Measurements from ENCODE around the gene PADI1.

Gene PADI1

DNA sequence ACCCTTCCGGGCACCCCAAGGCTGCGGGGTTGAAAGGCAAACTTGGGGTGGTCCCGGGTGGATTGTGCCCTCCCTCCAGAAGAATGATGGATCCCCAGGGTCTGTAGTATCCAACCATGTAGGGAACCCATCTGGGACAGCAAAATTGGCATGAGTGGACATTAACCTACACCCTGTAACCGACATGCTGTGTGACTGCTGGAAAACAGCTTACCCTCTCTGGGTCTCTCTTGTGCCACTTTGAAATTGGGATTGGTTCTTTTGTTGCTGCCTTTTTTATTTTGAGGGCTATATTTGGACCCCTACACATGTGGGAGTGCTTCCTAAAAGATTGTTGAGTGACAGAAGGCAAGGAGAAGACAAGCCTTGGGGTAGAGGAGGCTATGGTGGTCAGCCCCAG is 19.5 kb downstream of the PADI1 start:
- Histone ChIP-seq H4K20me1 (ENCODE audit: insufficient read depth, low read length) (peaks cover 14% of the 10 kb centered on the region), H3K9me3 (ENCODE audit: insufficient read depth, low read length, severe bottlenecking) (no peaks in the 10 kb centered on the region), H3K4me2 (ENCODE audit: insufficient read depth, low read length) (no peak overlapping the region), H3K27me3 (ENCODE audit: insufficient read depth, low read length, poor library complexity) (peaks cover 4% of the 10 kb centered on the region), H3K9ac (ENCODE audit: low read depth, low read length) (no peak overlapping the region), H3K36me3 (ENCODE audit: insufficient read depth, low read length) (no peaks in the 10 kb centered on the region), H2AFZ (ENCODE audit: low read depth, low read length) (no peak overlapping the region), H3K4me3 (ENCODE audit: low read depth in 1 of 2, low read length in 2 of 2) (no peak overlapping the region), H3K79me2 (ENCODE audit: insufficient read depth, low read length) (no peaks in the 10 kb centered on the region), H3K4me1 (ENCODE audit: insufficient read depth, low read length) (no peaks in the 10 kb centered on the region), H3K27ac (ENCODE audit: low read length) (no peak overlapping the region)
- ATAC-seq (ENCODE audit: insufficient read depth, low read depth) (no peak), DNase-seq (no peak)
- no peak for TF ChIP-seq EZH2 (IDR thresholded peaks at IDR 0.05; ENCODE audit: borderline replicate concordance, low read depth, low read length, severe bottlenecking)
- TF ChIP-seq, protein P1, sequence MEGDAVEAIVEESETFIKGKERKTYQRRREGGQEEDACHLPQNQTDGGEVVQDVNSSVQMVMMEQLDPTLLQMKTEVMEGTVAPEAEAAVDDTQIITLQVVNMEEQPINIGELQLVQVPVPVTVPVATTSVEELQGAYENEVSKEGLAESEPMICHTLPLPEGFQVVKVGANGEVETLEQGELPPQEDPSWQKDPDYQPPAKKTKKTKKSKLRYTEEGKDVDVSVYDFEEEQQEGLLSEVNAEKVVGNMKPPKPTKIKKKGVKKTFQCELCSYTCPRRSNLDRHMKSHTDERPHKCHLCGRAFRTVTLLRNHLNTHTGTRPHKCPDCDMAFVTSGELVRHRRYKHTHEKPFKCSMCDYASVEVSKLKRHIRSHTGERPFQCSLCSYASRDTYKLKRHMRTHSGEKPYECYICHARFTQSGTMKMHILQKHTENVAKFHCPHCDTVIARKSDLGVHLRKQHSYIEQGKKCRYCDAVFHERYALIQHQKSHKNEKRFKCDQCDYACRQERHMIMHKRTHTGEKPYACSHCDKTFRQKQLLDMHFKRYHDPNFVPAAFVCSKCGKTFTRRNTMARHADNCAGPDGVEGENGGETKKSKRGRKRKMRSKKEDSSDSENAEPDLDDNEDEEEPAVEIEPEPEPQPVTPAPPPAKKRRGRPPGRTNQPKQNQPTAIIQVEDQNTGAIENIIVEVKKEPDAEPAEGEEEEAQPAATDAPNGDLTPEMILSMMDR (IDR thresholded peaks at IDR 0.05; ENCODE audit: borderline replicate concordance, extremely low read depth, low read length, poor library complexity, severe bottlenecking): no peak

DNA sequence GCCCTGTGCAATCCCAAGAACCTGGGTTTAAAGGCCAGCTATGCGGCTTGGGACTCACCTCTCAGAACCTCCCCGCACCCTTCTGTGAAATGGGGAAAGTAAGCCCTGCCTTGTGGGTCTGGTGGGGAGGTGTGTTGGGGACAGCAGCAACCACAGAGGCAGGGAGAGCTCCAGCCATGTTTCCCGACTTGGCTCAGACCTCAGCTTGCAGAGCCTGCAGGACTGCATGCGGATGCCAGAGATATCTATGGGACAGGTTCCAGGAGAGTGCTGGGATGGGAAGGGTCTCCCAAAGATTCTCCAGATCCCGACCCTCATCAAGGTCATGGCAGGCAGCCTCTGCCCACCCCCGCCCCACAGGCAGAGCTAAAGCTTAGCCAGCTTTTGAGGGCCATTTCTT is 20.2 kb downstream of the PADI1 start:
- no peak for ATAC-seq (ENCODE audit: insufficient read depth, low read depth)
- Histone ChIP-seq H3K36me3 (ENCODE audit: insufficient read depth, low read length) (no peaks in the 10 kb centered on the region), H2AFZ (ENCODE audit: low read depth, low read length) (no peak overlapping the region), H3K4me3 (ENCODE audit: low read depth in 1 of 2, low read length in 2 of 2) (no peak overlapping the region), H3K9ac (ENCODE audit: low read depth, low read length) (no peak overlapping the region), H3K27me3 (ENCODE audit: insufficient read depth, low read length, poor library complexity) (peaks cover 4% of the 10 kb centered on the region), H4K20me1 (ENCODE audit: insufficient read depth, low read length) (peaks cover 13% of the 10 kb centered on the region), H3K27ac (ENCODE audit: low read length) (no peak overlapping the region), H3K4me1 (ENCODE audit: insufficient read depth, low read length) (no peaks in the 10 kb centered on the region), H3K79me2 (ENCODE audit: insufficient read depth, low read length) (no peaks in the 10 kb centered on the region), H3K4me2 (ENCODE audit: insufficient read depth, low read length) (no peak overlapping the region), H3K9me3 (ENCODE audit: insufficient read depth, low read length, severe bottlenecking) (no peaks in the 10 kb centered on the region)
- no peak for DNase-seq
- TF ChIP-seq EZH2 (IDR thresholded peaks at IDR 0.05; ENCODE audit: borderline replicate concordance, low read depth, low read length, severe bottlenecking): no peak
- TF ChIP-seq, protein P1 (IDR thresholded peaks at IDR 0.05; ENCODE audit: borderline replicate concordance, extremely low read depth, low read length, poor library complexity, severe bottlenecking): no peak

DNA sequence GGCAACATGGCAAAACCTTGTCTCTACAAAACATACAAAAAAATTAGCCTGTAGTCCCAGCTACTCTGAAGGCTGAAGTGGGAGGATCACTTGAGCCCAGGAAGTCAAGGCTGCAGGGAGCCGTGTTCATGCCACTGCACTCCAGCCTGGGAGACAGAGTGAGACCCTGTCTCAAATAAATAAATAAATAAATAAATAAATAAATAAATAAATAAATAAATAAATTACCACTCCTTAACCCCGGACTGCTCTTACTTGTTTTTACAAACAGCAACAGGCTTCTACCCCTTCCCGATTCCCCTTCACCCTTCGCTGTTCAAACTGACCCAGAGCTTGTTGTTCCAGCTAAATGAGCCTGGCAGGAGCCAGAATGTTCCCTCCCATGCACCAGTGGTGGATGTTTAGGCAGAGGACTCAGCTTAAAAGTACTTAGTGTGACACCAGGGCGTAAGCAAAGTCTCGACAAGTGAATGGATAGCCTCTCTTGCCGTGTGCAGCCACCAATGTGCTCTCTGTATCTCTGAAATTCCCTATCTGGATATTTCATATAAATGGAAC is 22.5 kb downstream of the PADI1 start:
- H3K79me2 ChIP-seq (ENCODE audit: insufficient read depth, low read length): no peaks in the 10 kb centered on the region
- no peaks in the 10 kb centered on the region for H3K9me3 ChIP-seq (ENCODE audit: insufficient read depth, low read length, severe bottlenecking)
- H3K27ac ChIP-seq (ENCODE audit: low read length): no peak overlapping the region
- no peak overlapping the region for H3K9ac ChIP-seq (ENCODE audit: low read depth, low read length)
- ATAC-seq (ENCODE audit: insufficient read depth, low read depth) (no peak), DNase-seq (no peak)
- no peaks in the 10 kb centered on the region for H3K36me3 ChIP-seq (ENCODE audit: insufficient read depth, low read length)
- no peak for TF ChIP-seq EZH2 (IDR thresholded peaks at IDR 0.05; ENCODE audit: borderline replicate concordance, low read depth, low read length, severe bottlenecking)
- TF ChIP-seq, protein P1 (IDR thresholded peaks at IDR 0.05; ENCODE audit: borderline replicate concordance, extremely low read depth, low read length, poor library complexity, severe bottlenecking): no peak
- H2AFZ ChIP-seq (ENCODE audit: low read depth, low read length): no peak overlapping the region
- no peak overlapping the region for H3K4me2 ChIP-seq (ENCODE audit: insufficient read depth, low read length)
- H3K4me1 ChIP-seq (ENCODE audit: insufficient read depth, low read length): no peaks in the 10 kb centered on the region
- H3K27me3 ChIP-seq (ENCODE audit: insufficient read depth, low read length, poor library complexity): peaks cover 5% of the 10 kb centered on the region
- peaks cover 16% of the 10 kb centered on the region for H4K20me1 ChIP-seq (ENCODE audit: insufficient read depth, low read length)
- no peak overlapping the region for H3K4me3 ChIP-seq (ENCODE audit: low read depth in 1 of 2, low read length in 2 of 2)

DNA sequence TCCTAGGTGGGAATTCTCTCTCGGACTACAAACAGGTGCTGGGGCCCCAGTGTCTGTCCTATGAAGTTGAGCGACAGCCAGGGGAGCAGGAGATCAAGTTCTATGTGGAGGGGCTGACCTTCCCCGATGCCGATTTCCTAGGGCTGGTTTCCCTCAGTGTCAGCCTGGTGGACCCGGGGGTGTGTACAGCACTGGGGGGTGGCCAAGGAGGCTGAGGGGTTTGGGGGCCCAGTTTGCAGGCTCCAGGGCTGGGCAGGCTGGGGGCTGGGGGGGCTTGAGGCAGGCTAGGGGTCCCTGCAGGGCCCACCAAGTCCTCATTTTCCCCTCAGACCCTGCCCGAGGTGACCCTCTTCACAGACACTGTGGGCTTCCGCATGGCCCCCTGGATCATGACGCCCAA is 23.7 kb downstream of the PADI1 start:
- H3K4me3 ChIP-seq (ENCODE audit: low read depth in 1 of 2, low read length in 2 of 2): no peak overlapping the region
- ATAC-seq (ENCODE audit: insufficient read depth, low read depth): no peak
- H2AFZ ChIP-seq (ENCODE audit: low read depth, low read length): no peak overlapping the region
- no peak overlapping the region for H3K9ac ChIP-seq (ENCODE audit: low read depth, low read length)
- H3K27me3 ChIP-seq (ENCODE audit: insufficient read depth, low read length, poor library complexity): peaks cover 5% of the 10 kb centered on the region
- H3K9me3 ChIP-seq (ENCODE audit: insufficient read depth, low read length, severe bottlenecking): no peaks in the 10 kb centered on the region
- H3K4me1 ChIP-seq (ENCODE audit: insufficient read depth, low read length): no peaks in the 10 kb centered on the region
- no peaks in the 10 kb centered on the region for H3K36me3 ChIP-seq (ENCODE audit: insufficient read depth, low read length)
- TF ChIP-seq EZH2 (IDR thresholded peaks at IDR 0.05; ENCODE audit: borderline replicate concordance, low read depth, low read length, severe bottlenecking): no peak
- TF ChIP-seq, protein P1 (IDR thresholded peaks at IDR 0.05; ENCODE audit: borderline replicate concordance, extremely low read depth, low read length, poor library complexity, severe bottlenecking): no peak
- DNase-seq: no peak
- H3K79me2 ChIP-seq (ENCODE audit: insufficient read depth, low read length): no peaks in the 10 kb centered on the region
- H3K4me2 ChIP-seq (ENCODE audit: insufficient read depth, low read length): no peak overlapping the region
- peaks cover 13% of the 10 kb centered on the region for H4K20me1 ChIP-seq (ENCODE audit: insufficient read depth, low read length)
- no peak overlapping the region for H3K27ac ChIP-seq (ENCODE audit: low read length)
